Measurements from ENCODE around the gene SHANK1.

The SHANK1 gene

DNA sequence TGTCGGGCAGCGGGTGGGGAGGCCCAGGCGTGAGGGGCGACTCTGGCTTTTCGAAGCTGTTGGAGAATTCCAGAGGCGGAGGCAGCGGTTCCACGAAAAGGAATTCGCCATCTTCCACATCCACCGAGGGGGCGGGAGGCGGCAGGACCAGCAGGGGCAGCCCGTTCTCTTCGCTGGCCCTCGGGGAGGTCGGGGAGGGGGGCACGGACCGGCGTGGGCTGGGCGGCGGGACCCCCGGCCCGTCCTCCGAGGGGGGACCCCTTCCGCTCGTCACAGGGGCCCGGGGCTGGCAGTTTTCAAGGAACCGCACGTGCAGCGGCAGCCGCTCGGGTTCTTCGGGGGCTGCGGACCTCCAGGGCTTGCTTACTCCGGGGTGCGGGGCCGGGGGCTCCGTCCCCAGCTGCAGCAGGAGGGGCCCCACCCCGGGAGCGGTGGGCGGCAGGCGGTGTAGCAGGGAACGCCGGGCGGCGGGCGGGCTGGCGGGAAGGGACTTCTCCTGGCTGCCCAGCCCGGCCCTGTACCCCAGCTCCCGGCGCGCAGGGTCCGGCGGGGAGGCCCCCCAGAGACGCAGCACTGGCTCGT lies 52.3 kb downstream of the SHANK1 start:
- no peak overlapping the region for H3K4me3 ChIP-seq (ENCODE audit: low read depth, low read length)

DNA sequence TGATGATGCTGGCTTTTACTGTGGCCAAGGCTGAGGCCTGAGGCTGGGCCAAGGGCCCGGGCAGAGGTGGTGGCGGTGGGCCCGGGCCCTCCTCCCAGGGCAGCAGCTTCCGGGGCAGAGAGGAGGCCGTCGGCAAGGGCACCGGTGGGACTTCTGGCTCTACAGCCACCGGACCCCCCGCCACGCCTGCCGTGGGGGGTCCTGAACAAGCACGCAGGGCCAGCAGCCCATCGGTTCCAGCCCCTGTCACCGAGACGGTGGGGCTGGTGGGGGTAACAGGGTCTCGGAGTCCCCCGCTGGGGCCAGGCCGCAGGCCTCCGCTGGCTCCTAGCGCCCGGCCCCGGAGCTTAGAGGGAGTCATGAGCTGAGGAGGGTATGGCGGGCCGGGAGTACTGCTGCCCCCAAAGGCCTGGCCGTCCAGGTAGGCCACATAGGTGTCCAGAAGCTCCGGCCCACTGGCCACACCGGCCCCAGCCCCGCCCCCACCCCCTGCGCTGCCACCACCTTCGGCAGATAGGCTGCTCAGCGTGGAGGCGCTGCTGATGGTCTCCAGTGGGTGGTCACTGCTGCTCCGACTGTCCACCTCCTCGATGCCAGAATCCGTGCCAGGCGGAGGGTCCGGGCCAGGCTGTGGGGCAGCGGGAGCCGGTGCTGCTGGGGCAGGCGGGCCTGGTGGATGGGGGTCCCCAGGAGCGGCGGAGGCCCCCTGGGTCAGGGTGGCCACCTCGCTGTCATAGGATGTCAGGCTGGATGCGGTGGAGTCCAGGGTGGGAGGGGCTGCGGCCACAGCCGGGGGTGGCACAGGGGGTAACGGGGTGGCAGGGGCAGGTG lies 53.0 kb downstream of the SHANK1 start:
- TF ChIP-seq CTCF (IDR thresholded peaks at IDR 0.05; ENCODE audit: borderline replicate concordance, insufficient read depth, low read depth, low read length): no peak
- no peak overlapping the region for H3K4me3 ChIP-seq (ENCODE audit: low read depth, low read length)

More for the DNA sequence above, 52.3 kb downstream of the SHANK1 start:
- no peak for TF ChIP-seq CTCF (IDR thresholded peaks at IDR 0.05; ENCODE audit: borderline replicate concordance, insufficient read depth, low read depth, low read length)

DNA sequence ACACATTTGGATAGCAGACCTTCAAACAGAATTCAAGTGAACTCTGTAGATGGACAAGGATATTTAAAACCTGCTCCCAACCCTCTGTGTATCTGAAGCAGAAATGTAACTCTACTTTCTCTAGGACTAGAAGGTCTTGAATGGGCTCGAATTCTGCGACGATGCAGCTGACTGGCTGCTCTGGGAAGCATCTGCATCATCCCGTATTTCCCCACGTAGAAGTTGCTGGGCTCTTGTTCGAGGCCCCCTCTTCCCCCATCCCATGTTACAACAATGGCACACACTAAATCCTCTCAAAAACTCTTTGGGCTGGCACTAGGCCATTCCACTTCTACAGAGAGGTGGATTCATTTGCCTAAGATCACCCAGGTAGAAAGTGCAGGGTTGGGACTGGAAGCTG lies 55.4 kb downstream of the SHANK1 start:
- no peak for TF ChIP-seq CTCF (IDR thresholded peaks at IDR 0.05; ENCODE audit: borderline replicate concordance, insufficient read depth, low read depth, low read length)
- H3K4me3 ChIP-seq (ENCODE audit: low read depth, low read length): no peak overlapping the region

GRCh38 chr19:50663482-50663790 lies 56.2 kb downstream of the SHANK1 start:
- TF ChIP-seq CTCF (IDR thresholded peaks at IDR 0.05; ENCODE audit: borderline replicate concordance, insufficient read depth, low read depth, low read length): no peak
- H3K4me3 ChIP-seq (ENCODE audit: low read depth, low read length): no peak overlapping the region

- TF ChIP-seq CTCF (IDR thresholded peaks at IDR 0.05; ENCODE audit: borderline replicate concordance, insufficient read depth, low read depth, low read length): no peak
Measured at GRCh38 chr19:50662651-50663481, 56.7 kb downstream of the SHANK1 start.

GRCh38 chr19:50661766-50662650 lies 57.6 kb downstream of the SHANK1 start:
- no peak for TF ChIP-seq CTCF (IDR thresholded peaks at IDR 0.05; ENCODE audit: borderline replicate concordance, insufficient read depth, low read depth, low read length)
- H3K4me3 ChIP-seq (ENCODE audit: low read depth, low read length): no peak overlapping the region

More at GRCh38 chr19:50662651-50663481, 56.7 kb downstream of the SHANK1 start:
- H3K4me3 ChIP-seq (ENCODE audit: low read depth, low read length): no peak overlapping the region
